ENCODE data around the gene CEP126. TPM values are rescaled to one million over a fixed set of nuclear protein-coding genes. Genes with fewer than 3 reads are reported as not detected.

The CEP126 gene
- total RNA-seq, 1 experiment from 2014 or later: 0.80 TPM

GRCh38 chr11:102010776-102011494 lies 96.1 kb downstream of the CEP126 start:
- DNase-seq (ENCODE audit: low read depth): peak; percentile 95

GRCh38 chr11:102012946-102013345 lies 98.1 kb downstream of the CEP126 start:
- DNase-seq (ENCODE audit: low read depth): no peak

- no peak for DNase-seq (ENCODE audit: low read depth)
Measured at GRCh38 chr11:102014756-102015155, 99.9 kb downstream of the CEP126 start.

GRCh38 chr11:102017026-102017425 lies 102.2 kb downstream of the CEP126 start:
- no peak for DNase-seq (ENCODE audit: low read depth)

GRCh38 chr11:102026217-102026616 lies 111.4 kb downstream of the CEP126 start:
- no peak for DNase-seq (ENCODE audit: low read depth)

GRCh38 chr11:102026959-102027358 lies 112.1 kb downstream of the CEP126 start:
- no peak for DNase-seq (ENCODE audit: low read depth)

- no peak for DNase-seq (ENCODE audit: low read depth)
Measured at GRCh38 chr11:102036757-102037156, 121.9 kb downstream of the CEP126 start.

- DNase-seq (ENCODE audit: low read depth): no peak
Measured at GRCh38 chr11:102046841-102047240, 132.0 kb downstream of the CEP126 start.

GRCh38 chr11:102047305-102047924 lies 132.6 kb downstream of the CEP126 start, which contains the start of gene CFAP300:
Gene CFAP300 (plus strand): TSS chr11:102047437. CDS start chr11:102047471, 34 bp downstream.
- peak; percentile 72 for DNase-seq (ENCODE audit: low read depth)

Other genes starting within 250 kb of the CEP126 start
- gene ANGPTL5, start 1.5 kb downstream of the CEP126 start, total RNA-seq (2014; rRNA removed; shearing (Covaris generic)): not detected in 2 replicates
- gene CFAP300, start 132.4 kb downstream of the CEP126 start, total RNA-seq (2014; rRNA removed; shearing (Covaris generic)): 1.9 and 4.1 TPM in 2 replicates
- 35.5 and 49.0 TPM in 2 replicates for gene YAP1, start 195.4 kb downstream of the CEP126 start, total RNA-seq (2014; rRNA removed; shearing (Covaris generic))